Heart left ventricle (tissue), 13 donors: Measurements from ENCODE around the gene MCOLN2.

Source experiments
- CTCF ChIP-seq, 12 donors: fragments of 200-600 bp; sonication (generic) in 4 of 12; IDR thresholded peaks; one replicate each; pipeline versions ENCODE4 v1.5.0 to v1.8.0; 2018 to 2022; ENCODE audit warnings: antibody characterized with exemption in 12 of 12, mild to moderate bottlenecking in 5 of 12
- POLR2A ChIP-seq, 2 donors: fragments of 450-650 bp; IDR thresholded peaks; one replicate each; pipeline ENCODE4 v1.6.1; 2017; ENCODE audit warnings: antibody characterized with exemption in 2 of 2, mild to moderate bottlenecking in 2 of 2, moderate library complexity in 2 of 2
- donor health status: ischemic (EF 13 %, LVEDD 7.1; RV severe dilation, severe dysfunction).
- donor health status: DM: no; HTN: yes; CAD: no.
- donor health status: DM: no; HTN: no; CAD: no.
- donor health status: ischemic (EF 25% LVEDD 6.9; RV normal size, moderate dysfunction).
- donor health status: ischemic (EF 25% LVEDD 5.7; RV mildly dilated, moderate dysfunction).
- donor health status: ischemic (EF 35%, LVEDD 5.7; RV mildly dilated, moderate dysfunction).
- donor health status: nonischemic (EF 11% LVEDD 7.7; RV severe dilation, severe dysfunction).
- donor health status: DM: yes; HTN: yes; CAD: no.
- donor health status: PGD.
- donor health status: ischemic (EF 29% LVEDD 5.4; RV normal size, mild dysfunction).
- donor health status: nonischemic (EF 23%, LVEDD 6.1; RV moderate dilation, normal function).

DNA sequence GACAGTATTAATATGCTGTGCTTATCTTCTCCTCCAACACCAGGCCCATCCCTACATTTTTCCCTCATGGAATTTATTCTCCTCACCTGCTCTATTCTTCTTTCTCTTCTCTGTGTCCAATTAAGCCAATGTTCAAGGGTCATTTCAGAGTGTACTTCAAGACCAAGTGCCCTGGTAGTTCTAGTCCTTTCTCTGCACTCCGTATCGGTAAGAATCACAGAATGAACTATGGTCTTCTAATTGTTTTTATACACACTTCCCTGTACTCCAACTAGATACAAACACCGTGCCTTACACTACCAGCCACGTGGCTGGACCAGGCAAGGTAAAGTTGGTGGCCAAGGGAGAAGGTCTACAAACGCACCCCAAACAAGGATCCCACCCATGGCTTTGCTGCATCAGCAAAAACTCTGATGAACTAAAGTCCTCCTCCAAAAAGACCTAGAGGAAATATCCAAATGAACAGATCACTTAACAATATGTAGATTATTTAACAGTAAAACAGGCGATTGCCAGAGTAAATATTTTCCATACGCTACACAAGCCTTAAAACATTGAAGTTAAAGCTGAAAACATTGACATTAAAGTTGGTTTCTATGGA lies 63.8 kb downstream of the MCOLN2 start:
- TF ChIP-seq CTCF (IDR thresholded peaks at IDR 0.05) (no peak), POLR2A (IDR thresholded peaks at IDR 0.05) (no peak)
